ENCODE data around the gene UBASH3B. TPM values are rescaled to one million over a fixed set of nuclear protein-coding genes. Genes with fewer than 3 reads are reported as not detected.

The UBASH3B gene
- total and polyA plus RNA-seq, 2 donors (not counting 1 experiment from before 2014, with no cell fraction given) = 13.1 to 44.4 TPM

DNA sequence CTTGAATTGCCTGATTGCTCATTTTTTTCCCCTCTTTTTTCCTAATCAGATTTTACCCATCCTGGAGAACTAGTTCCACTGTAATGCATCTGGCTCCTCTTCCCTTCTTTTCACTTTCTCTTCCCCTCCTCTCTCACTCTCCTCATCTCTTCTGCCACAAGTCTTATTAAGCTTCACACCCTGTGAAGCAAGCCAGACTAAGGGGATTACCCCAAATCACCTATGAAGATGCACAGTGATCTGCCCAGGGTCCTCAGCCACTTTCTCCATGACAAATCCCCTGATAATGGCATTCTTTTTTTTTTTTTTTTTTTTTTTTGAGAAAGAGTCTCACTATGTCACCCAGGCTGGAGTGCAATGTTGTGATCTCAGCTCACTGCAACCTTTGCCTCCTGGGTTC is 11.2 kb downstream of the UBASH3B start:
- H3K9ac ChIP-seq (ENCODE audit: insufficient read depth, low read length) = no peak overlapping the region
- H3K79me2 ChIP-seq (ENCODE audit: control insufficient read depth, insufficient read depth, low read length) = peaks cover 42% of the 10 kb centered on the region
- DNase-seq (ENCODE audit: low read depth in 2 of 2) = no peak
- H3K4me1 ChIP-seq (ENCODE audit: control insufficient read depth, extremely low read depth, insufficient read depth, low read length) = peaks cover 15% of the 10 kb centered on the region
- H3K4me2 ChIP-seq (ENCODE audit: extremely low read depth, insufficient read depth, low read length) = no peak overlapping the region
- no peaks in the 10 kb centered on the region for H3K9me3 ChIP-seq (ENCODE audit: control insufficient read depth, insufficient read depth, low read depth, low read length)
- no peaks in the 10 kb centered on the region for H3K36me3 ChIP-seq (ENCODE audit: control insufficient read depth, insufficient read depth, low read length)
- H3K27ac ChIP-seq (ENCODE audit: insufficient read depth, low read length) = no peak overlapping the region
- no peaks in the 10 kb centered on the region for H3K27me3 ChIP-seq (ENCODE audit: control insufficient read depth, insufficient read depth, low read length)
- H4K20me1 ChIP-seq (ENCODE audit: control insufficient read depth, extremely low read depth, insufficient read depth, low read length) = no peaks in the 10 kb centered on the region
- no peak overlapping the region for H2AFZ ChIP-seq (ENCODE audit: low read length)
- H3K4me3 ChIP-seq (replicated peaks in 1 of 4; ENCODE audit: control extremely low read depth in 1 of 4, insufficient read depth in 1 of 4, low read depth in 3 of 4, low read length in 4 of 4) = no peak overlapping the region
- TF ChIP-seq EZH2 (IDR thresholded peaks at IDR 0.05; ENCODE audit: low read length, missing control alignments) = no peak
- TF ChIP-seq, protein P1, sequence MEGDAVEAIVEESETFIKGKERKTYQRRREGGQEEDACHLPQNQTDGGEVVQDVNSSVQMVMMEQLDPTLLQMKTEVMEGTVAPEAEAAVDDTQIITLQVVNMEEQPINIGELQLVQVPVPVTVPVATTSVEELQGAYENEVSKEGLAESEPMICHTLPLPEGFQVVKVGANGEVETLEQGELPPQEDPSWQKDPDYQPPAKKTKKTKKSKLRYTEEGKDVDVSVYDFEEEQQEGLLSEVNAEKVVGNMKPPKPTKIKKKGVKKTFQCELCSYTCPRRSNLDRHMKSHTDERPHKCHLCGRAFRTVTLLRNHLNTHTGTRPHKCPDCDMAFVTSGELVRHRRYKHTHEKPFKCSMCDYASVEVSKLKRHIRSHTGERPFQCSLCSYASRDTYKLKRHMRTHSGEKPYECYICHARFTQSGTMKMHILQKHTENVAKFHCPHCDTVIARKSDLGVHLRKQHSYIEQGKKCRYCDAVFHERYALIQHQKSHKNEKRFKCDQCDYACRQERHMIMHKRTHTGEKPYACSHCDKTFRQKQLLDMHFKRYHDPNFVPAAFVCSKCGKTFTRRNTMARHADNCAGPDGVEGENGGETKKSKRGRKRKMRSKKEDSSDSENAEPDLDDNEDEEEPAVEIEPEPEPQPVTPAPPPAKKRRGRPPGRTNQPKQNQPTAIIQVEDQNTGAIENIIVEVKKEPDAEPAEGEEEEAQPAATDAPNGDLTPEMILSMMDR (conservative IDR thresholded peaks at IDR 0.05 in 1 of 2, IDR thresholded peaks at IDR 0.05 in 1 of 2; ENCODE audit: low read depth in 1 of 2, low read length in 2 of 2) = no peak

DNA sequence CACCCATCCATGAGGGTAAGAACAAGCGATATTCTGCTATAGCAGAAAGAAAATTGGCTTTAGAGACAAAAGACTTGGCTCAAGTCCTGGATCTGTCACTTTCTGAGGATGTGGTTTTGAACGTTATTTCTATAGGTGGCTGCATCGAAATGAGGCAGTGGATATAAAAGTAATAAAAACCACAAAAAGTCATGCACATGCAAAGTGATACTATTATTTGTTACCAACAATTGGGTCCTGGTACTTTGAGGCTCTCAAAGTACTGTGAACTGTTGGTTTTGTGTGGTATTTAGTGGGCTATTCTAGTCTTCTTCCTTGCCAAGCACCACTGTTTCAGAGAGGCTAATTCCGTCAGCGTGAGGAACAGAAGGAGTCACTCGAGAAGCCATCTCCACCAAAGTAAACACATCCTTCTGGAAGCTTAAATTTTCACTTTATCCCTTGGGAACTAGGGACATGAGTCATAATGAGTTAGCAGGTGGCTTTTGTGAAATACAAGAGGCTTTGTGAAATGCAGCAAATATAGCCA is 13.1 kb downstream of the UBASH3B start:
- Histone ChIP-seq H2AFZ (ENCODE audit: low read length) (no peak overlapping the region), H3K4me2 (ENCODE audit: extremely low read depth, insufficient read depth, low read length) (no peak overlapping the region), H3K4me3 (replicated peaks in 1 of 4; ENCODE audit: control extremely low read depth in 1 of 4, insufficient read depth in 1 of 4, low read depth in 3 of 4, low read length in 4 of 4) (no peak overlapping the region), H4K20me1 (ENCODE audit: control insufficient read depth, extremely low read depth, insufficient read depth, low read length) (no peaks in the 10 kb centered on the region), H3K27ac (ENCODE audit: insufficient read depth, low read length) (peak overlapping the region; percentile 61), H3K79me2 (ENCODE audit: control insufficient read depth, insufficient read depth, low read length) (peaks cover 44% of the 10 kb centered on the region), H3K36me3 (ENCODE audit: control insufficient read depth, insufficient read depth, low read length) (no peaks in the 10 kb centered on the region), H3K9ac (ENCODE audit: insufficient read depth, low read length) (no peak overlapping the region), H3K27me3 (ENCODE audit: control insufficient read depth, insufficient read depth, low read length) (no peaks in the 10 kb centered on the region), H3K9me3 (ENCODE audit: control insufficient read depth, insufficient read depth, low read depth, low read length) (no peaks in the 10 kb centered on the region), H3K4me1 (ENCODE audit: control insufficient read depth, extremely low read depth, insufficient read depth, low read length) (peaks cover 28% of the 10 kb centered on the region)
- TF ChIP-seq, protein P1 (conservative IDR thresholded peaks at IDR 0.05 in 1 of 2, IDR thresholded peaks at IDR 0.05 in 1 of 2; ENCODE audit: low read depth in 1 of 2, low read length in 2 of 2) = no peak
- TF ChIP-seq EZH2 (IDR thresholded peaks at IDR 0.05; ENCODE audit: low read length, missing control alignments) = no peak
- peak; percentile 90 to 95 for DNase-seq (ENCODE audit: low read depth in 2 of 2)

DNA sequence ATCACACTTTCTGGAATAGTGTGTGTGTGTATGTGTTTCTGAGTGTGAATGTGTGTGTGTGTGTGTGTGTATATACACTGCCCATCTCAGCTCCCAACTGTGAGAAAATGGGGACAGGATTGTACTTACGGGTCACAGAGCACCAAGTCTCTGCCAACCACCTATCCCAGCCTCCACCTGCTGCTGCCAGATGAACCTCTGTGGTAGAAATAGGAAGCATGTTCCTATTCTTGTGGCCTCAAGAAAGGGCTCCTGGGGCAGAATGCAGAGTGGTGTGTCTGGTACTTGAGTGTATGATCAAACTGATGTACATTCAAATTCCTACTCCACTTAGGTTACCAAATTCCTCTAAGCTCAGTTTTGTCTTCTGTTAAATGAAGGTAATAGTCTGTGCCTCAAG is 14.6 kb downstream of the UBASH3B start:
- no peaks in the 10 kb centered on the region for H4K20me1 ChIP-seq (ENCODE audit: control insufficient read depth, extremely low read depth, insufficient read depth, low read length)
- H3K79me2 ChIP-seq (ENCODE audit: control insufficient read depth, insufficient read depth, low read length) = peaks cover 41% of the 10 kb centered on the region
- peaks cover 33% of the 10 kb centered on the region for H3K4me1 ChIP-seq (ENCODE audit: control insufficient read depth, extremely low read depth, insufficient read depth, low read length)

More for the DNA sequence above, 14.6 kb downstream of the UBASH3B start:
- Histone ChIP-seq H3K27me3 (ENCODE audit: control insufficient read depth, insufficient read depth, low read length) (no peaks in the 10 kb centered on the region), H3K27ac (ENCODE audit: insufficient read depth, low read length) (no peak overlapping the region), H3K4me2 (ENCODE audit: extremely low read depth, insufficient read depth, low read length) (no peak overlapping the region), H3K36me3 (ENCODE audit: control insufficient read depth, insufficient read depth, low read length) (no peaks in the 10 kb centered on the region), H2AFZ (ENCODE audit: low read length) (no peak overlapping the region), H3K9ac (ENCODE audit: insufficient read depth, low read length) (no peak overlapping the region), H3K9me3 (ENCODE audit: control insufficient read depth, insufficient read depth, low read depth, low read length) (no peaks in the 10 kb centered on the region), H3K4me3 (replicated peaks in 1 of 4; ENCODE audit: control extremely low read depth in 1 of 4, insufficient read depth in 1 of 4, low read depth in 3 of 4, low read length in 4 of 4) (no peak overlapping the region)
- TF ChIP-seq, protein P1 (conservative IDR thresholded peaks at IDR 0.05 in 1 of 2, IDR thresholded peaks at IDR 0.05 in 1 of 2; ENCODE audit: low read depth in 1 of 2, low read length in 2 of 2) = no peak
- no peak for DNase-seq (ENCODE audit: low read depth in 2 of 2)

Measured in fibroblast of lung (primary cell).